GM18498 (cell line): Measurements from ENCODE around the gene PIBF1.
A peak's percentile ranks its signal among the peaks of the same experiment; 100 is the strongest.

Experiments
- ATAC-seq: cut with Tn5 transposase; IDR thresholded peaks from one replicate; pipeline ENCODE4 v1.9.1; 2021; ENCODE audit warnings: mild to moderate bottlenecking, moderate library complexity; ENCODE audit not compliant: unreplicated experiment

Gene PIBF1

DNA sequence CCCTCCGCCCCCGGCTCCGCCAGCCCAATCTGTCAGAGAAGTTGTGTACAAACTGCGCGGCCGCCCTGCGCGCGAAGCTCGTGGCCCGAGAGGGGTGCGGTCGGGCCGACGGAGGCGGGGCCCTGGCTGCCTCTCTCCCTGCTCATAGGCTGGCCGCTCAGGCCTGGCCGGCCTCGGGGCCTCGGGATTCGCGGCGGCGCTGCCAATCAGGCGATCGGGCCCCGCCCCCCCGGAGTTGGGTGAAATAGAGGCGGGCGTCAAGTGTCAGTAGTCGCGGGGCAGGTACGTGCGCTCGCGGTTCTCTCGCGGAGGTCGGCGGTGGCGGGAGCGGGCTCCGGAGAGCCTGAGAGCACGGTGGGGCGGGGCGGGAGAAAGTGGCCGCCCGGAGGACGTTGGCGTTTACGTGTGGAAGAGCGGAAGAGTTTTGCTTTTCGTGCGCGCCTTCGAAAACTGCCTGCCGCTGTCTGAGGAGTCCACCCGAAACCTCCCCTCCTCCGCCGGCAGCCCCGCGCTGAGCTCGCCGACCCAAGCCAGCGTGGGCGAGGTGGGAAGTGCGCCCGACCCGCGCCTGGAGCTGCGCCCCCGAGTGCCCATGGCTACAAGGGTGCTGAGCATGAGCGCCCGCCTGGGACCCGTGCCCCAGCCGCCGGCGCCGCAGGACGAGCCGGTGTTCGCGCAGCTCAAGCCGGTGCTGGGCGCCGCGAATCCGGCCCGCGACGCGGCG lies 277.0 kb downstream of the PIBF1 start, which contains the start of gene KLF5:
Gene KLF5 (plus strand): TSS at position 270 of the 724 bp plus-strand sequence. CDS start 323 bp downstream, at position 593.
- peak; percentile 98 for ATAC-seq

DNA sequence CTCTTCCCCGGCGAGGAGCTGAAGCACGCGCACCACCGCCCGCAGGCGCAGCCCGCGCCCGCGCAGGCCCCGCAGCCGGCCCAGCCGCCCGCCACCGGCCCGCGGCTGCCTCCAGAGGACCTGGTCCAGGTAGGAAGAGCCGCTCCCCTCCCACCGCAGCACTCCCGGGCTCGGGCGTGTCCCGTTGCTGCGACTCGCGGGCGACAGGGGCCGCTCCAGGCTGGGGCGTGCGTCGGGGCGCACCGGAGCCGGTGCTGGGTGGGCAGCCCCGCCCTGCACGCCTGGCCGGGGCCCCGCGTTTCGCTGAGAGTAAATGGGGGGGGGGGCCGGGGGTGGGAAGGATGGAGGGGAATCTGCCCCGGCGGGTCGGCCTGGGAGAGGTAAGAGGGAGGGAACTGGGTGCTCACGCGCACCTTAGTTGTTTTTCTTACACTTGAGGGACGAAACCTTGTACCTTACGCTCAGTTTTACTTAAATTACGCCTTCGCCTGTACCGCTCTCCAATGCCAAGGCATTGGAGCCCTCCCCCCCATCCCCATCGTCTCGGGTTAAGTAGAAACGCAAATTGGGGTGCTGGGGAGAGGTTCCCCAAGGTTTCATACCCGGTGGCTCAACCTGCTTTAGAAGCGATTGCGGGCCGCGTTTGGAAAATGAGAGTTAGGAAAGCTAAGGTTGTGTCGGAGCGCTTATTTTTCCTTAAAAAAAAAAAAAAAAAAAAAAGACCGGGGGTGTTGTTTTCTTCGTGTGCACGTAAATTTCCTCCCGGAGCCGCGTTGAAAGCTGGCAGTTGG lies 277.7 kb downstream of the PIBF1 start:
- ATAC-seq, result peak; percentile 46

DNA sequence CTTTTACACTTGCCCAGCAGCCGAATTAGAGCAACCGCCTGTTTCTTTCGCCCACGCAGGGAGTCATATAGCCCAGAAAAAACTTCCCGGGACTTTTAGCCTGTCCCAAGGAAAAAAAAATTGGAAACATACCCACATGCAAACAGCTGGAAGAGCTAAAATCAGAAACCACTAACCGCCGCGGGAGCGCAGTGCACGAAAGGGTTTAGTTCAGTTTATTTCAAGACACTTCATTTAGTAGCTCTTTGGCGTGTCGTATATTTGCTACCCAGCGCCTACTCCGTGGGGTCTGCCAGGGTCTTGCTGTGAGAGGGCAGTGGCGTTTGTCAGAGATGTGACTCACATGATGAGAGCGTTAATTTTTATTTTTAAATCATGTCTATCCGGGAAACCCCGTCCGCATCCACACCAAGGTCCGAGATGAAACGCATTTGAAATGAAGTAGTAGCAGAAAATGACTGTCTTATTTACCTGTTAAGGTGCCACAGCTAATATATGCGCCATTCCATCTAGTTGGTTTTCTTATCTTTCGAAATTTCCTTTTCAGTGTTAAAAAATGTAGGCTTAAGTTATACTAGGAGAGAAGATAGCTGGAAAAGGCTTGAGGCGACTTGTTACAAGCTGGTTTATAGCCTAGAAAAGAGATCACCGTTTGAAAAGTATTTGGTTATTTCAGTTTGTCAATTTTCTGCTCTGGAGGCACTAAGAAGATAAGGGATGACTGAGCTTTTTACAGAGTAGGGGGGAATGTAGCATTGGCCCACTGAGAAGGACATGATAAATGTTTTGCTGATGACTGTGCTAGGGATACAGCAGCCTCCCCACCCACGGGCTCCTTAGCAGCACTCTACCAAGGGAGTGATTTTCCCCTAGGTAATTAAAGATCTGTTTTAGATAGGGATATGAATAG lies 278.6 kb downstream of the PIBF1 start:
- ATAC-seq, result no peak

DNA sequence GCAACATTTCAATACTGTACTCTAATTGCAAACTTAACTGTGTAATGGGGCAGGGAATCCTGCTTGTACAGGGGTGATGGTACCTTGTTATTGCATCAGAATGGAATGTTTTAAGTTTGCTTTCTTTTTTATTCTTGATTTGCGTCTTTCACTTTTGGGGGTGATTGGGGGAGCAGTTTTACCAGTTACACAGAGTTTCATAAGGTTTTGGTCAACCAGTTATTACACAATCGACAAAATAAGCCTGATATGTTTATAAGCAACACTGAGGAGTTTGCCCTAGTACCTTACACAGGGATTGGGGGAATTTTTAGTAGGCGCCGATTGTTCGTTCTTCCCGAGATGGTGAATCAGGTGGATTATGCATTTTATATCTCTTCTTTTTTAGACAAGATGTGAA lies 279.5 kb downstream of the PIBF1 start:
- no peak for ATAC-seq

DNA sequence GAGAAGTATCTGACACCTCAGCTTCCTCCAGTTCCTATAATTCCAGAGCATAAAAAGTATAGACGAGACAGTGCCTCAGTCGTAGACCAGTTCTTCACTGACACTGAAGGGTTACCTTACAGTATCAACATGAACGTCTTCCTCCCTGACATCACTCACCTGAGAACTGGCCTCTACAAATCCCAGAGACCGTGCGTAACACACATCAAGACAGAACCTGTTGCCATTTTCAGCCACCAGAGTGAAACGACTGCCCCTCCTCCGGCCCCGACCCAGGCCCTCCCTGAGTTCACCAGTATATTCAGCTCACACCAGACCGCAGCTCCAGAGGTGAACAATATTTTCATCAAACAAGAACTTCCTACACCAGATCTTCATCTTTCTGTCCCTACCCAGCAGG lies 279.9 kb downstream of the PIBF1 start:
- ATAC-seq, result no peak

DNA sequence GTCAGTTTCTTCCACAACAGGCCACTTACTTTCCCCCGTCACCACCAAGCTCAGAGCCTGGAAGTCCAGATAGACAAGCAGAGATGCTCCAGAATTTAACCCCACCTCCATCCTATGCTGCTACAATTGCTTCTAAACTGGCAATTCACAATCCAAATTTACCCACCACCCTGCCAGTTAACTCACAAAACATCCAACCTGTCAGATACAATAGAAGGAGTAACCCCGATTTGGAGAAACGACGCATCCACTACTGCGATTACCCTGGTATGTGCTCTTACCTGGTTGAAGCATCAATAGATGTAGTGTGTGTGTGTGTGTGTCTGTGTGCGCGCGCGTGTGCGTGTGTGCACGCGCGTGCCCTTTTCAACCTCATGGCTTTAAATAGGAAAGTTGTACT lies 280.5 kb downstream of the PIBF1 start:
- no peak for ATAC-seq

DNA sequence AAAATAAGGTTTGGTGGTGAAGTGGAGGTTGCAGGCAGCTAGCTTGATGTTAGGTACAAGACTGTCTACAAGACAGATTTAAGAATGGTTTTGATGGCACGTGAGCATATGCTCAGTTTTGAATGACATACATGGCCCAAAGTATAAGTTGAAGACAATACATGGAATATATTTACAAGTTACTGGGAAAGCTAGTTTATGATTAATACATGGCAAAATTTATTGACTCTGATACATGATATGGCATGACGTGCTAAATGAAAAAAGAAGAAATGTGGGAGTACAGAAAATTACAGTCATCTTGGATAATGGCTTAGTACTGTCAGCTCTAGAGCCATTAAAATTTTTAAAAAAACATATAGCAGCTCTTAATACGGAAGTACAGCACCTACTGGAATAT lies 281.2 kb downstream of the PIBF1 start:
- ATAC-seq, result no peak

DNA sequence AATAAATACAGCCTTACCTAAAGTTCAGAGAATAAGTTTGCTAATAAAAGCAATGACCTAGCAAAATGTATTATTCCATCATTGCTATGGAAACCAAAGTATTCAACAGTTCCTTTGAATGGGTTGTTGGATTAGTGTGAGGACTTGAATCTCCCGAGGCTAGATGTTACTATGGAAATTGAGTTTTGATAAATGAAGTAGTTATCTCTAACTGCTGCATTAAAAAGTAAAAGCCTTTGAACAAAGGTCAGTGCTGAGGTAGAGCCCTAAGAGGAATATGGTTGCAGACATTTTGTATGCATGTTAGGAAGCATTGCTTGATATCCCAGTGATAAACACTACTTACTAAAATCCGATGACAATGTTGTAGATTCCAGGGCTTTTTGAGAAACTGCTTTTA lies 283.1 kb downstream of the PIBF1 start:
- ATAC-seq, result no peak

DNA sequence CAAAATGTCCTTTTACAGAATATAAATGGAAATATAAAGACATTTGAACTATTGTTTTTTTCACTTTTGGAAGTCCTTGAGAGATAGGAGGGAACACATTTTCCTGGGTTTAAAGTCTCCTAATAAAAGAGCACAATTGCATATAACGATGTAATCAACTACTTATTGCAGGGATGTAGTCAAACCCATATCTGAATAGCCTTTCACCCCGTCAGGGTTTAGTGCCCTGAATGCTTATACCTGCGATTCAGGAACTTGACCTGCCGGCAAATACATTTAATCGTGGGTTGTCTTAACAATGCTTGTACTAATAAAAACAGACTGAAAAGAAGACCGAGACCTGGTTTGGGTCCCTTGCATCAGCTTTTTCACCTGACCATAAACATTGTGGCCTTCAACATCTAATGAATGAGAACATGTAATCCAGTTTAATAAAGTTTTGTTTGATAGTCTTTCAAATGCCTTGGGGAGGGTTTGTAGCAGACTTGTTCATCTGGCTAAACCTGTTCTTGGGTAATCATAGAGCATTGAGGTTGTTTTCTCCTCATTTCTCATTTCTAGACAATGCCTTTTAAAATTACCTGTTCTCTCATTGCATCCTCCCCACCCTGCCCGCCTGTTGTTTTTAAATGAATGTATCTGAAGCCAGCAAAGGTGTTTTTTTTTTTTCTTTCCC lies 283.9 kb downstream of the PIBF1 start:
- no peak for ATAC-seq
